Left hindlimb (tissue), 1 donor: ENCODE data around the gene MYO5C.

Experiments
- DNase-seq: peaks from one replicate; pipeline ENCODE4 v3.0.0-alpha.2; 2018

Gene MYO5C

DNA sequence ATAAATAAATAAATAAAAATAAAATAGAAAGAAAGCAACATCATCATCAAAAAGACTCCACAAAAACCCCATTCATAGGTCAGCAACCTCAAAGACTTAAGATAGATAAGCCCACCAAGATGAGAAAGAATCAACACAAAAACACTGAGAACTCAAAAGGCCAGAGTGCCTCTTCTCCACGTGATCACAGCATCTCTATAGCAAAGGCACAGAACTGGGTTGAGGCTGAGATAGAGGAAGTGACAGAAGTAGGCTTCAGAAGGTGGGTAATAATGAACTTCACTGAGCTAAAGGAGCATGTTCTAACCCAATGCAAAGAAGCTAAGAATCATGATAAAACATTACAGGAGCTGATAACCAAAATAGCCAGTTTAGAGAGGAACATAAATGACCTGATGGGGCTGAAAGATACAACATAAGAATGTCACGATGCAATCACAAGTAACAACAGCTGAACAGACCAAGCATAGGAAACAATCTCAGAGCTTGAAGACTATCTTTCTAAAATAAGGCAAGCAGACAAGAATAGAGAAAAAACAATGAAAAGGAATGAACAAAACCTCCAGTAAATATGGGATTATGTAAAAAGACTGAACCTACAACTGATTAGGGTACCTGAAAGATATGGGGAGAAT lies 130.9 kb downstream of the MYO5C start:
- no peak for DNase-seq

DNA sequence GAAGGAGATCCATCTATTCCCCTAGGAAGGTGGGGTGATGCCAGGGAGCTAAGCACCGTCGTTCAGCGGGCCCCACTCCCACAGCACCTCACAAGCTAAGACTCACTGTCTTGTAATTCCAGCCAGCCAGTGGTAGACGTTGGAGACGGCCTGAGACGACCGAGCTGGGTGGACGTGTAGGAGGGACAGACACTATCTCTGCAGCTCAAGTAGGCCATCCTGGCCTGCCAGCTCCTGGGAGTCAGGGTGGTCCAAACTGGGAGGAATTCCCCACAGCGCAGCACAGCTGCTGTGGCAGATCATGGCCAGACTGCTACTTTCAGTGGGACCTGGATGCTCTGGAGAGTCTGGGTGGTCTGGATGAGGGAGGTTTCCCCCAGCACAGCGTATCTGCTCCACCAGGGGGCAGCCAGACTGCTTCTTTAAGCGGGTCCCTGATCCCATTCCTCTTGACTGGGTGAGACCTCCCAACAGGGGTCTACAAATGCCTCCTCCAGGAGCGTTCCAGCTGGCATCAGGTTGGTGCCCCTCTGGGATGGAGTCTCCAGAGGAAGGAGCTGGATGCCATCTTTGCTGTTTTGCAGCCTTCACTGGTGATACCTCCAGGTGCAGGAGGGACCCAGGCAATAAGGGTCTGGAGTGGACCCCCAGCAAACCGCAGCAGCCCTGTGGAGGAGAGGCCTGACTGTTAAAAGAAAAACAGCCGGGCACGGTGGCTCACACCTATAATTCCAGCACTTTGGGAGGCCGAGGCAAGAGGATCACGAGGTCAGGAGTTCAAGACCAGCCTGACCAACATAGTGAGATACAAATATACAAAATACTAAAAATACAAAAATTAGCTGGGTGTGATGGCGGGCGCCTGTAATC lies 132.0 kb downstream of the MYO5C start:
- no peak for DNase-seq

DNA sequence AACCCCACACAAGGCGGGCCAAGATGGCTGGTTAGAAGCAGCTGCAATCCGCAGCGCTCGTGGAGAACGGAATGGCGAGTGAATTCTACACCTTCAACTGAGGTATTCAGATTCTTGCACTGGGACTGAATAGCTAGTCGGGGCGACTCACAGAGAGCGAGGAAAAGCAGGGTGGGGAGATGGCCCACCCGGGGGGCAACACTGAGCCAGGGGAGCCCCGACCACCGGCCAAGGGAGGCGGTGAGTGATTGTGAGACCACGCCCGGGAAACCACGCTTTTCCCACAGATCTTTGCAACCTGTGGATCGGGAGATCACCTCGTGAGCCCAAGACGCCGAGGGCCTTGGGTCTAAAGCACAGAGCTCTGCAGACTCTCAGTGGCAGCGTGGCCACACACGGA lies 132.7 kb downstream of the MYO5C start:
- DNase-seq: no peak

DNA sequence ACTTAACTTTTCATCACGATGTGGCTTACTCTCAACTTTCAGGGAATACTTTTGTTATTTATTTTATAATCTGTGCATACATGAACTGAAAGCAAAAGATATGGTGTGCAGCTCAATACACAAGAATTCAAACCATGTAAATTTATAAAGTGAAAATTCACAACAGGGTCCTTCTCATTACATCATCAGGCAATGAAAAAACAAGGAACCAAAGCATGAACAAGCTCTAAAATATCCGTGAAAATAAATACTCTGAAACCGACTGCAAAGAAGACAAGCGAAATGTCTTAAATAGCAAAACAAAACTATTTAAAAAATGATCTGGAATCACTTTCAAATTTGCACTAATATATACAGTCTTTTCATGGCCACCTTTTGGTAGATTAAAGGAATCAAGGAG lies 133.3 kb downstream of the MYO5C start:
- DNase-seq: no peak

DNA sequence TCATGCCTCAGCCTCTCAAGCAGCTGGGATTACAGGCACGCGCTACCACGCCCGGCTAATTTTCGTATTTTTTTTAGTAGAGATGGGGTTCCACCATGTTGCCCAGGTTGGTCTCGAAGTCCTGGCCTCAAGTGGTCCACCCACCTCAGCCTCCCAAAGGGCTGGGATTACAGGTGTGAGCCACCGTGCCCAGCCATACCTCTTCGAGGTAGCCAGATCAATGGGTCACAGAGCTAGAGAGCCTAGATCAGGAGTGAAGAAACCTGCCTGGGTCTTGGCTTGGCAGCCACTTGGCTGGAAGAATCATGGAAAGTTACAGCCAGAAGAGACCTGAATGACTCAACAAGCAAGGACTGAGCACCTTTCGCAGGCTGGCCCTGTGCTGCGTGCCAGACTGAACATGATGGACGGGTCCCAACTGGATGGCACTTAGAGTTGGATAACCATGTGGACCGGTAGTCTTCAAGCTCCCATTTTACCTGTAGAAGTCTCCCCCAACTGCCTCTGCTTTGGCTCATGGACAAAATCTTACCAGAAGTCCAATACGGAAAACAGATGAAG lies 134.1 kb downstream of the MYO5C start:
- DNase-seq: no peak

DNA sequence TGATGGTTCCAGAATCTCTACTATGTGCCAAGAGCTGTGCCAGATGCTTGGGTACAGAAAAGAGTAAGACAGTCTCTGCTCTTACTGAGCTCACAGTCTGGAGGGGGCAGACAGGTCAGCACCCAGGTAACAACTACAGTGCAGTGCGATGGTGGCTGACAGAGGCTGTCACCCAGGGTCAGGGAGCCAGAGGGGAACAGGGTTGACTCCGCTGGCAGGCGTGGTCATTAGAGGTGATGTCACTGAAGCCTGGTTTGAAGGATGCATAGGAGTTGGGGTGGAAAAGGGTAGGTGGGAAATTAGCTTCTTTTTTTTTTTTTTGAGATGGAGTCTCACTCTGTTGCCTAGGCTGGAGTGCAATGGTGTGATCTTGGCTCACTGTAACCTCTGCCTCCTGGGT lies 136.0 kb downstream of the MYO5C start:
- DNase-seq: no peak

DNA sequence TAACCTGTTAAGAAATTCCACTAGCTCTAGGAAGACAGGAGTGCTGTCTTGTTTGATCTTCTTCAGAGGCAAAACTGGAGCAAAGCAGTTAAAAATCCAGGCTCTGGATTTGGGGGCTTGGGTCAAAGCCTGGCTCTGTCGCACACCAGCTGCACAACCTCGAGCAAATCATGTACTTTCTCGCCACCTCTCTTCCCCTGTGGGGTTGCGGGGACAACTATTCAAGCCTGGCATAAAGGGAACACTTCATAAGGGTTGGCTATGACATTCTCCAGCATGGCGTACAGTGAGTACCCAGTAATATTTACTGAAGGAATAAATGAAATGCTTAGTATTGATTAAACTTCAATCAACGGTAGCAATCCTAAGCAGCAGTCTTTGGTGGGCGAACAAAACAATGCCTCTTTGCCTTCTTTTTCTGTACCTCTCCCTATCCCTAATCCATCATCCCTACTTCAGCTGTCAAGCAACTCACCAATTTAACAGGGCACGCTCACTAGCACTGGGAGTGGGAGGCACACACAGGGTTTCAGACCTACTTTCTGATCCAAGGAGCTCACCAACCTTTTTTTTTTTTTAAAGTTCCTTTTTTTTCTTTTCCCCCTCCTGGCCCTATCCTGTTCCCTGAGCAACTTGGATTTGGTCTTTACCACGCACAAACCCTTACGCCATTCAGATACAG lies 137.4 kb downstream of the MYO5C start:
- no peak for DNase-seq

DNA sequence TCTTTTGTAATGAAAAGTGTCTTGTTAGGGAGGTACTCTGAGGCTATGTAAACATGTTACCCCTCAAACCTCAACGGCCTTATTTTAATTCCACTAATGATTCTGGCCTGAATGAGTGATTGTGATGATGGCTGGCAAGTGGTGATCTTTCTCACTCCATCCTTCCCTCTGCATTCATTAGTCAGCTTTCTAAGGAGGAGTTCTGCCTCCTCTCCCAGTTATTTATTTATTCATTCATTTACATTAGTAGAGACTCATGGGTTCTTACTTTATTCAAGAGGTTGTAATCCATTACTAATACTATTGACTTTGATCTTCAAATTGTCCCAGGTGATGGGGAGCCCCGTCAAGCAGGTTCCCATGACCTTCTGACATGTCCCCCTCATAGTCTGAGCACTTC lies 139.7 kb downstream of the MYO5C start:
- DNase-seq: no peak

DNA sequence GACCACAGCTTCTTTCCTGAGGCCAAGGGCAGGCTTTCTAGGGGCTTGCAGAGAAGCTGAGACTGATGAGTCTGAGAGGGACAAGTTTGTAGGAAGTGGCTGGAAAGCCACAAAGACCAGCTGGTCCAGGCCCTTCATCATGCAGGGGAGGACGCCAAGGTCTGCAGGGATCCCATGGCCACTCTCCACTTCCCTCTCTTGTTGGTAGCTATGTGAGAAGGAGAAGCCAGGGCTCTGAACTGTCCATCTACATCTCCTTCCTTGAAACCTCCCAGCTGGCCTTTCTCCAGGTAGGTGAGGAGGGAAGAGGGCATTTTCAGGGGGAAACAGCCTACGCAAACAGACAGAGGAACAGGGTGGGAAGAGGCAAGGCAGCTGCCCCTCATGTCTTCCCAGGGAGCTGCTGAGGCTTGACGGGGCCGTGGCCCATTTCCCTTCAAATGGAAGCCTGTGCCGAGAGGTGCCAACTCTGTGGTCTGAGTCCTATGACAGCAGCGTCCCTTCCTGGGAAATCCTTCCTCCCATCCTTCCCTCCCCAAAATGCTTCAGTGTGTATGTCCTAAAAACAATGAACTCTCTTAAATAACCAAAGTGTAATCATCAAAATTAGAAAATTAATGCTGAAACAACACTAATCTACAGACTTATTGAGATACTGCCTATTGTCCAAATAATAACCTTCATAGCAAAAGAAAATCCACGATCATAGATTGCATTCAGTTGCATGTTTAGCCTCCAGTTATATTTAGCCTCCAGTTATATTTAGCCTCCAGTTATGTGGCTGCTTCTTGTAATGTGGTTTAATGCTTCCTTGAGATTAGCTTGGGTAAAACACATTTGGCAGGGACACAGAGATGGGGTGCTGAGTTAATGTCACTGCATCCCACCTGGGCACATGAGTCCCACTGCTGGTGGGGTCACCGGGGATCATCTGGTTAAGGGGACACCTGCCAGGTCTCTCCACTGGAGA lies 140.4 kb downstream of the MYO5C start:
- DNase-seq: no peak

DNA sequence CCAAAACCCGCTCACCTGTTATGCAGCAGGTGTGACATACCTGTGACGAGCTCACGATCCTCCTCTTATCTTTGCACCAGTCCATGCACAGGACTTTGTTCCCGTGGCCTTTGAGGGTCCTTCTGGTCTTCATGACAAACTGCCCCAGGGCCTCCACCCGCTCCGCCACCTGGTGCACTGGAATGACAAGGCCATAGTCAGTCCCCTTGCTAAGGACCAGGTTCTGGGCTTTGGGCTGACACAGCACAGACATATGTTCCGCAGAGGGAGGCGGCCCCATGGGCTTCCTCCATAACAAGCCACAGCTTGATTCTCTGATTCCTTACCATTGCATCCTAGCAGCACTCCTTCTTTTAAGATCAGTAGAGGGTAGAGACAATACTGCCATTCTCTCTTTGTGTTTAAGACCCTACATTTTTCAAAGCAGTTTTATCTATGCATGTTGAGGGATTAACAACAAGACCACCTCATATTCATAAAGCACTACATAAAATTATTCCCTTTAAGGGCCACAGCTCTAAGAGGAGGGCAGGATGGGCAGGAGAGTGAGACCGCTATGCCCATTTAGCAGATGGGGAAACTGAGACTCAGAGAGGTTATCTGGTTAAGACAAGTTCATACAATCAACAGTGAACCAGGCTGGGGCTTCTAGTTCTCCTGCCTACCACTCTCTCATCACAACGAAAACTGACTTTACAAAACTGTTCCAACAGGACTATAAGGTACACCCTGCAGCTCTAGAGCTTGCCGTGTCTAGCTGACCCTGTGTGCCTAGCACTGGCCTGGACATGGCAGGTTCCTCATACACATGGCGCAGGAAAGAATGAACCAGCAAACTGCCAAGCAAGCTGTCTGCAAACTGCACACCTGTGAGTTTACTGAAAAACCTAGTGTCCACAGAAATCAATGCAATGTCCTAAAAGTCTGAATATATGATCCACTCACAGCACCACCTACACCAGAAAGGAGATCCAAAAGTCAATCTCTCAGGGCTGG lies 141.4 kb downstream of the MYO5C start:
- no peak for DNase-seq

DNA sequence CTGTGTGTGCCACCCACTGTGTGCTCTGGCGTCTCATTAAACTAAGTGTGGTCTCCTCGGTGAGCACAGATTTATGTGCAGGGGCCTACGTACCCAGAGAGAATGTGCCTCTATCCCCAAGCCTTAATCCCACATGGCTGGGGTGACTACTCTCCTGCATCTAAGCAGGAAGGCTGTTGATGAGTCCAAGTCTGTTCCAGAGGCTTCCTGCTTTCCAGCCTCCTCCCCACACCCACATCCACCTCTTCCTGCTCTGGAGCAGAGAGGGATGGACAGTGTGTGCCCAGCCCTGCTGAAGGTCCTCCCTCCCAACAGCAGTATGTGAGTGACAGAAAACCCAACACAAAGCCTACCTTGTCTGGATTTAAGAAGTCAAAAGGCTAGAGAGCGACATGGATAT lies 144.3 kb downstream of the MYO5C start:
- DNase-seq: no peak

DNA sequence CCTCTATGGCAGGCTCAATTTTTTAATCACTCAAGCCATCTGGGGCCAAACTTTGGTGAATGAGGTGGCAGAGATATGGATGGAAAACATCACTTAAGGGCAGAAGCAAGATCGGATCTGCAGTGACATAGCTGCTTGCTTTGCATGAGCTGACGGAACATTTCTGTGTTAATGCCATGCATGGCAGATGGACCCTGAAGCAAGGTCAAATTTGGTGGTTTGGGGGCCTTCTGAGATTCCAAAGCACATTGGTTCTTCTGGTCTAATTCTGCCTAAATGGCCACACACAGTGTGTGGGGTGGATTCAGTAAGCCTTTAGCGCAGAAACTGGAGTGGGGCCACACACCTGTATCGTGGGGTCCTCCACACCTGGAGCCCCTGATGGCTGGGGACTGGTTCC lies 144.7 kb downstream of the MYO5C start:
- no peak for DNase-seq

DNA sequence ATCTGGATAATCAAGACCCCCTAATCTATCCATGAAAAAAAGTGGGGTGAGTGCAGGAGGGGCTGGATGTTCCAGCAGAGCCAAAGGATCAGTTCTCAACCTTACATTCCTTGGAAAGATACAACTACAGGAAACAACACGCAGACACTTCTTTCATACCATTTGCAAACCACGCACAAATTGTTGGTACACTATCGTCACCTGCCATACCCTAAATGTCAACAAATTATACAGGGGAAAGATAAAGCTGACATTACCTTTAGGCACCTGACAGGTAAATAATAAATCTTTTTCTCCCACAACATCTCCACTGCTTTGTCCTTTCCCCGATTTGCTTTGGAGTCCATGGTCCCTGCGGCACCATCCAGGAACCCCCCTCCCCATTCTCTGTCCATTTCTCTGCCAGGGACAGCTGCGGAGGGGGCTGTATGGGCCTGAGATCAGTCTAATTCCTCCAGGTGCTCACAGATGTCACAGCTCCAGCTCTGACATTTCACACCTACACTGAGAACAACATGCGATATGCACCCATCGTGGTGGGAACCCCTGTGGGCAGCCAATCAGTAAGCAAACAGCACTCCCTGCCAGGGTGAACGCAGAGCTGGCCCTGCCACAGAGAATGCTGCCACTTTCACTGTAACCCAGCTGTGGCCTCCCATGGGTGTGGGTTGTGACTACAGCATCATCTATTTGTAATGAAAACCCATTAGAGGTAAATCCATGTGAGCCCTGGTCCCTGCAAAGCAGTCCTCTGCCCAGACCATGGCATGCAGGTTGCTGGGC lies 145.4 kb downstream of the MYO5C start:
- DNase-seq: no peak

DNA sequence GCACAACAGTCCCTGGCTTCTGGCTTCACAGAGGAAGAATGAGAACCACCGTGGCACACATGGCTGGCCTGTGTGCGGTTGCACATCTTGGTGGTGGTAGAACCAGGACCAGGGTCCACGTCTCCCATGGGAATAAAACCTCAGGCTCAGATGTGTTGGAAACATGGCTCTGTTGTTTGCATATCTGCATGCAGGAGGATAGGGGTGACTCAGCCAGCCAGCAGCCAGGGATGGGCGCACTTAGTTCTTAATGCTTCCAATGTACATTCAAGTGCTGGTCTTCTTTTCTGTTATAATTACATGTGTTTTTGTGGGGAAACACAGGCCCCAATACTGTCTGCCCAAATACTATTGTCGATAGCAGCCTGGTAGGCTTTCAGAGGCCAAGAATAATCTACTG lies 147.2 kb downstream of the MYO5C start:
- no peak for DNase-seq

DNA sequence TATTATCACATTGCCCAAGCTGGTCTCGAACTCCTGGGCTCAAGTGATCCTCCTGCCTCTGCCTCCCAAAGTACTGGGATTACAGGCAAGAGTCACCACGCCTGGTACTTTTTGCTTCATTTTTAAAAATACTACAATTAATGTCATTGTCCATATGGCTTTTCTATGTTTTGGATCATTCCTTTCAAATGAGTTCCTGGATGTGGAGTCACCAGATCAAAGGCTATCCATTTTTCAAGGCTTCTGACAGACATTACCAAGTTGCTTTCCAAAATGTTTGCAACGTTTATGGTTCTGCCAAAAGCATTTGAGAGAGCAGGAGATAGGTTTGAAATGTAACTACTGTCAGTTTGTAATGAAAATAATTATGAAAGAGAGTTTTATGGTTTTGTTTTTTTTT lies 148.8 kb downstream of the MYO5C start:
- no peak for DNase-seq

DNA sequence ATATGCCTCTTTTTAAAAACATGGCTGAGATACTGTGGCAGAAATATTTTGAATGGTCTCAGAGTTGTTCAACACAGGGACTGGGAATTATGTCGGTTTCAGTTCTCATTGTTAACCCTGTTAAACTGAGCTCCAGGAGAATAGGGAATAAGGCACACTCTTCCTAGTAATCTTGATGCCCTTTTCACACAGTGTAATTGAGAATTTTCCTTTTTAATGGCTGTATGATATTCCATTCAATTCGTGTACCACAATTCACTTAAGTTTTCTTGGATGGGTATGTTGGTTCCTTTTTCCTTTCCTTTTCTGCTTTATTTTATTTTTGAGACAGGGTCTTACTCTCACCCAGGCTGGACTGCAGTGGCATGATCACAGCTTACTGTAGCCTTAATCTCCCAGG lies 149.3 kb downstream of the MYO5C start:
- DNase-seq: no peak

DNA sequence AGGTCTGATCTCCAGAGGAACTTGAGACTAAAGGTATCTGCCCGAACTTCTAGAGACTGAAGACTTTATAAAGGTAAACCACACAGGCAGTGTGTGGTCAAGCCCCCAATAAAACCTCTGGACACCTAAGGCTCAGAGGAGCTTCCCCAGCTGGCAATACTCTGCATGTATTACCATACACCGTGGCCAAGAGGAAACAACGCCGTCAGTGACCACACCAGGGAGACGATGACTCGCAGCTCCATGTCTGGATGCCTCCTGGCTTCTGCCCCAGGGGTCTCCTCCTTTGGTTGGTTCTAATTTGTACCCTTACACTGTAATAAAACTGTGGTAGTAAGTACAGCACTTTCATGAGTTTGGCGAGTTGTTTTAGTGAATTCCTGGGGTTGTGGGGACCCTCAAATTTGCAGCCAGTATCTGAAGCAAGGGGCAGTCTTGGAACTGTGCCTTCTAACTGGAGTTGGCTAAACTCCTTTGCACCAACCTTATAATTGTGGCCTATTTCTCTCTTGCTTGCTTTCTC lies 150.9 kb downstream of the MYO5C start:
- peak; percentile 52 for DNase-seq

DNA sequence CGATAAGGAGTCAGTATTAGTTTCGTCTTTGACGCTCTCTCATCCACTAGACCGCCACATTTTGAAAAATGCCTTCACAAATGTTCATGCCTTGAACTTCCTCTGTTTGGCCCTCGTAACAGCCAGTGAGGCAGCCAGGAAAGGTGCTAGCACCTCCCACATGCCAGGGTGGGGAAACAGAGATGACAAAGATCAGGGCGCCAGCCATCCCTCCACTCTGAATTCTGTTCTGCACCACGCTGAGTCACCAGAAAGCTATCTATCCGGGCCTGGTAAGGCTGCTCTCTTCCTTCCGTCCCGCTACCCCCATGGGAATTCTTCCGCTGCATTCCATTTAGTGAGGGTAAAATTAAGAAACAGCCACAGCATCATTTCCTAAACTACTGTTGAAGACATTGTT lies 151.7 kb downstream of the MYO5C start:
- no peak for DNase-seq
